ENCODE measurements around the gene ERF. TPM values are rescaled to one million over a fixed set of nuclear protein-coding genes. Genes with fewer than 3 reads are reported as not detected.
"Not testable (repeated sequence)": the region's sequence is repeated elsewhere in the genome, so short reads cannot be mapped to it uniquely, and the experiment has no call there.

The ERF gene
- total and polyA plus RNA-seq, 2 experiments from 2014 or later = 24.7 to 29.6 TPM

DNA sequence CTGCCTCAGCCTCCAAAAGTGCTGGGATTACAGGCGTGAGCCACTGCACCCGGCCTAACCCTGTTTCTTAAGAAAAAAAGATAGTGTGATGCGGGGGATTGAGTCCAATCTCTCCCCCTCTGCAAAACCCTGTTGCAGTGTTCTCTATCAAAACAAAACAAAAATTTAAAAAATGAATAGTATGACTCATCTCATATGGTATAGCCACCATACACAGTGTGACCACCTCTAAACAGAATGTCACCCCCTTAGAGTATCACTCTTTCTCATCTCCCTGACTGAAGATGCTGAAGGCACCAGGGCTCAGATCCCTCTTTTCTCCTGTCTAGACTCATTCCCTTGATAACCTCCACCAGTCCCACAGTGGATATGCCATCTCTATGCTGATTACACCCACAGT, 6.8 kb upstream of the ERF start:
- Histone ChIP-seq H3K9ac (no peak overlapping the region), H3K4me1 (ENCODE audit: insufficient read depth) (peaks cover under 1% of the 10 kb centered on the region; the same call in 1 of the 2 replicates), H4K20me1 (ENCODE audit: insufficient read depth) (no peaks in the 10 kb centered on the region), H3K9me2 (ENCODE audit: insufficient read depth) (no peaks in the 10 kb centered on the region), H3K79me2 (ENCODE audit: insufficient read depth) (no peaks in the 10 kb centered on the region), H3K9me3 (ENCODE audit: low read depth) (no peaks in the 10 kb centered on the region), H3K27ac (no peak overlapping the region), H3K36me3 (ENCODE audit: low read depth) (no peaks in the 10 kb centered on the region), H3K4me2 (ENCODE audit: unreplicated experiment) (no peak overlapping the region), H3F3A (ENCODE audit: insufficient read depth) (peaks cover 2% of the 10 kb centered on the region), H3K4me3 (no peak overlapping the region), H3K27me3 (replicated peaks; ENCODE audit: insufficient read depth) (no peaks in the 10 kb centered on the region), H2AFZ (no peak overlapping the region)
- DNase-seq = no peak
- in situ Hi-C loops (cut with MboI) = no loop called here
- 94 to 96% methylated on average over 3 of the region's 3 CpGs for WGBS, 2 experiments (ENCODE audit: low coverage in 1 of 2, low lambda C conversion rate in 2 of 2, missing lambda C conversion rate in 2 of 2)
- TF ChIP-seq EZH2phosphoT487 (IDR thresholded peaks at IDR 0.05; ENCODE audit: insufficient read depth, low read depth) (no peak), EZH2 (IDR thresholded peaks at IDR 0.05; ENCODE audit: insufficient read depth, poor library complexity, severe bottlenecking) (no peak)

GRCh38 chr19:42257842-42258241, 2.9 kb upstream of the ERF start:
- H3K36me3 ChIP-seq (ENCODE audit: low read depth); DNase-seq; H3K27me3 ChIP-seq (replicated peaks; ENCODE audit: insufficient read depth); H3K4me3 ChIP-seq; H4K20me1 ChIP-seq (ENCODE audit: insufficient read depth); H3K4me1 ChIP-seq (ENCODE audit: insufficient read depth); H2AFZ ChIP-seq; H3K27ac ChIP-seq; in situ Hi-C loops (cut with MboI); H3K4me2 ChIP-seq (ENCODE audit: unreplicated experiment); H3K9ac ChIP-seq; H3F3A ChIP-seq (ENCODE audit: insufficient read depth); H3K9me3 ChIP-seq (ENCODE audit: low read depth); H3K9me2 ChIP-seq (ENCODE audit: insufficient read depth): not testable (repeated sequence)
- WGBS, 2 experiments (ENCODE audit: low coverage in 1 of 2, low lambda C conversion rate in 2 of 2, missing lambda C conversion rate in 2 of 2) = 80 to 93% methylated on average over 3 of the region's 3 CpGs
- H3K79me2 ChIP-seq (ENCODE audit: insufficient read depth) = peaks cover 18% of the 10 kb centered on the region

- peaks cover 14% of the 10 kb centered on the region for H3K4me1 ChIP-seq (ENCODE audit: insufficient read depth)
- whole genome bisulfite sequencing, 2 experiments (ENCODE audit: low coverage in 1 of 2, low lambda C conversion rate in 2 of 2, missing lambda C conversion rate in 2 of 2) = 2 to 3% methylated on average over 33 to 38 of the region's 38 CpGs
- peak overlapping the region; percentile 84 for H3K27ac ChIP-seq
- no peaks in the 10 kb centered on the region for H3K27me3 ChIP-seq (replicated peaks; ENCODE audit: insufficient read depth)
- H3F3A ChIP-seq (ENCODE audit: insufficient read depth) = peaks cover 13% of the 10 kb centered on the region
- in situ Hi-C loops (cut with MboI) = no loop called here
- no peak for TF ChIP-seq EZH2phosphoT487 (IDR thresholded peaks at IDR 0.05; ENCODE audit: insufficient read depth, low read depth)
- no peak for TF ChIP-seq EZH2 (IDR thresholded peaks at IDR 0.05; ENCODE audit: insufficient read depth, poor library complexity, severe bottlenecking)
- DNase-seq = peak; percentile 78
- peak overlapping the region; percentile 83 for H3K4me2 ChIP-seq (ENCODE audit: unreplicated experiment)
- H3K4me3 ChIP-seq = peak overlapping the region; percentile 79
- H3K9ac ChIP-seq = peak overlapping the region; percentile 77
- no peaks in the 10 kb centered on the region for H3K9me3 ChIP-seq (ENCODE audit: low read depth)
- H2AFZ ChIP-seq = peak overlapping the region; percentile 86
- no peaks in the 10 kb centered on the region for H3K36me3 ChIP-seq (ENCODE audit: low read depth)
- no peaks in the 10 kb centered on the region for H4K20me1 ChIP-seq (ENCODE audit: insufficient read depth)
- H3K79me2 ChIP-seq (ENCODE audit: insufficient read depth) = peaks cover 35% of the 10 kb centered on the region
- H3K9me2 ChIP-seq (ENCODE audit: insufficient read depth) = no peaks in the 10 kb centered on the region
Measured at GRCh38 chr19:42255766-42256745, 1.1 kb upstream of the ERF start.

DNA sequence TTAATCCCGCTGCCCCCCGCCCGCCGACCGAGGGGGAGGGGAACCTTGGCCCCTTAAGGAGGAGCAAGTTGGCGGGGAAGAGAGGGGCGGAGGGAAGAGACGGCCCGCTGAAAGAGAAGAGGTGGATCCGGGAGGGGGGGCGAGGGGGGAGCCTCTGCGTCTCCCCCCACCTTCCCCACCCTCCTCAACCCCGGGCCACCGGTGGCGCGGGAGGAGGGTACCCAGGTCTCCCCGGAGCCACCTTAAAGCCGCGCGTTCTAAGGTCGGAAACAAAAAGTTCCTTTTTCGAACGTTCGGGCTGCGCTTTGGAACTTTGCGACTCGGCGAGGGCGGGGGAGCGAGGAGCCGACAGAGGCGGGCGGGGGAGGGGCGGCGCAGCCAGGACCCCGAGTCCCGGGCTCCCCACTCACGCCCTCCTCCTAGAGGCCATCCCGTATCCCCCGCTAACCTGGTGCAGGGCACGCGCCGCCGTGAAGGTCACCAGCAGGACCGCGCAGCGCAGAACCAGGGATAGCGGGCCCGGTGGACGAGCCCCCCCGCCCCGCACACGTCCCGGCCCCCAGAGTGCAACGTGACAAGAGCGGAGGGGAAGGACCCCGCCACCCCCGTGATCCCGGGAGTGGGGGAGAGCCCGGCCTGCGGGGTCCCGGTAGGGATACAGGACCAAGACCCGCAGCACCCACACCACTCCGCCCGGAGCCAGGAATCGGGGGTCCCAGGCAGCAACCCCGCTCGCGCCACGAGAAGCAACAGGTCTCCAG, 659 bp downstream of the ERF start:
- DNase-seq = peak; percentile 84
- Histone ChIP-seq H3F3A (ENCODE audit: insufficient read depth) (peaks cover 13% of the 10 kb centered on the region), H3K9me2 (ENCODE audit: insufficient read depth) (no peaks in the 10 kb centered on the region), H3K4me1 (ENCODE audit: insufficient read depth) (peaks cover 23% of the 10 kb centered on the region), H3K27ac (peak overlapping the region; percentile 94), H3K9ac (peak overlapping the region; percentile 95), H3K4me2 (ENCODE audit: unreplicated experiment) (peak overlapping the region; percentile 67), H4K20me1 (ENCODE audit: insufficient read depth) (no peaks in the 10 kb centered on the region), H3K4me3 (peak overlapping the region; percentile 79), H2AFZ (no peak overlapping the region), H3K79me2 (ENCODE audit: insufficient read depth) (peaks cover 53% of the 10 kb centered on the region), H3K27me3 (replicated peaks; ENCODE audit: insufficient read depth) (no peaks in the 10 kb centered on the region), H3K9me3 (ENCODE audit: low read depth) (no peaks in the 10 kb centered on the region), H3K36me3 (ENCODE audit: low read depth) (no peaks in the 10 kb centered on the region)
- 0 to 2% methylated on average over 7 to 61 of the region's 70 CpGs for WGBS, 2 experiments (ENCODE audit: low coverage in 1 of 2, low lambda C conversion rate in 2 of 2, missing lambda C conversion rate in 2 of 2)
- TF ChIP-seq EZH2phosphoT487 (IDR thresholded peaks at IDR 0.05; ENCODE audit: insufficient read depth, low read depth) (no peak), EZH2 (IDR thresholded peaks at IDR 0.05; ENCODE audit: insufficient read depth, poor library complexity, severe bottlenecking) (no peak)
- in situ Hi-C loops (cut with MboI) = no loop called here

Measured in GM23248 (cell line).